ENCODE measurements around the gene USP40.

USP40 gene

DNA sequence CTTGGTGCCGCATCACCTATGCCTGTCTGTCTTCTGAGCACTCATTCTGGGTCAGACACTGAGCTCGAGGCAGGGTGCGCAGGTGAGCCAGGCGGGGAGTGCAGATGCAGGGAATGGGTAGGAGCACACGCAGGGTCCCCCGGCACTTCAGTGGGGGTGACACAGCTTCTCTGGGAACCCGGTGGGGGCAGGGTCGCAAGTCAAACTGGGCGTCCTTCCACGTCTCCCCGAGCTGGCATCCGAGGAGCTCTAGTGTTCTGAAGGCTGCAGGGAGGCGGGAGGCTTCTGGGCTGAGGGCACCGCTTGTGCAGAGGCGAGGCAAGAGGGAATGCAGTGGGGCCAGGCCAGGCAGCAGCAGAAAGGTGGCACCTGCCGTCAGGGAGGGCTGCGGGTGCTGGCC, 126.3 kb downstream of the USP40 start:
- no peak for FAIRE-seq

DNA sequence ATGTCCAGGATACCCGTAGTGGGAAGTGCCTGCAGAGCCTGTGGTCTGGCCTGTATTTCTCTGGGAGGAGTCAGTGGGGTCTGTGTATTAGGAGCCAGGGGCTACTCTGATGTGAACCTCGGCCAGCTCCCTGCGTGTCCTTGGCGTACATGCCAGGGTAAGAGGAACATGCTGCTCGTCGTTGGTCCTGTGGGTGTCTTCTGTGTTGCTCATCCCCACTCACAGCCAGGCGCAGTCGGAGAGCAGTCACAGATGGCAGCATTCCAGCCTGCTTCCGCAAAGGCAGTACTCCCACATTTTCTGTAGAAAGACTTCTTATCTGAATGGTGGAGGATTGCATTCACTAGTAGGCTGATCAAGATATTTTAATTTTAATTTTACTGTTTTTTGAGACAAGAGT, 127.4 kb downstream of the USP40 start:
- no peak for FAIRE-seq

DNA sequence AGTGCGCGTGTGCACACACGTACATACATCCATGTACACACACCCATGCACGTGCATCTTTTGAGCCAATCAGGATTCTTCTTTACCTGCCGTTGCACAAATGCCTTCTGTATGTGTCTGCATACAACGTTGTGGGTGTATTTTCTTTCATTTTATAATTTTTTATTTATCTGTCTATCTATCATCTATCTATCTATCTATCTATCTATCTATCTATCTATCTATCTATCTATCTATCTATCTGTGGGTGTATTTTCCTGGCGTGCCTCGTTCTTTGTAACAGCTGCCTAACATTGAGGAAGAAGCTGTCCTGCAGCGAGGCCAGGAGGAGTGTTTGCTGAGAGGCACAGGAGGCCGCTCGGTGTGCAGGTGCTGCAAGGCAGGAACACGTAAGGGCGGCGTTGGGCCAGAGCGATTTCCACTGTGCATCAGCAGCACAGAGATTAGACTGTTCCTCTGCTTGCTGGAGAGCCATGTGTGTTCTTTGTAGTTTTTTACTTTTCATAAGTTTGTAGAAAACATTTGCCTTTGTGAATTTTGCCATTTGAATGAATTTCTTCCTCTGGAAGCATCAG, 127.9 kb downstream of the USP40 start:
- no peak for FAIRE-seq

DNA sequence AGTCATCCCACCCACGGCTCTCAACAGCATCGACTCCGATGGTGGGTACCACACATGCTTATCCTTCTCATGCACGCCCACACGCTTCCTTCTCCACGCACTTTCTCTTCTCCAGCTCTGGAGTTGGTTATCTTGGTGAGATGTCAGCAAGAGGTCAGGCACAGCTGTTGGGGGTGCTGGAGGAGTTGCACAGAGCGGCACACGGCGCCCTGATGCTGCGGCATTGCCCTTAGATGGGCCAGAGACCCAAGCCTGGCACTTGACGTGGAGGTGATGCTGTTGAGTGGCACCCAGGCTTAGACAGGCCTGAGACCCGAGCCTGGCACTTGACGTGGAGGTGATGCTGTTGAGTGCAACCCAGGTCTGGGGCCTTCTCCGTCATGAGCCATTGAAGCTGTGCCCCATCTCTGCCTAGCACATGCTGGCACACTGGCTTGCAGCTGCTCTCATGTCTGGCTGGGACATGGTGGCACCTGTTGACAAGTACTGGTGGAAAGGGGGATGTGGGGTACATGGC, 129.1 kb downstream of the USP40 start:
- FAIRE-seq = no peak

DNA sequence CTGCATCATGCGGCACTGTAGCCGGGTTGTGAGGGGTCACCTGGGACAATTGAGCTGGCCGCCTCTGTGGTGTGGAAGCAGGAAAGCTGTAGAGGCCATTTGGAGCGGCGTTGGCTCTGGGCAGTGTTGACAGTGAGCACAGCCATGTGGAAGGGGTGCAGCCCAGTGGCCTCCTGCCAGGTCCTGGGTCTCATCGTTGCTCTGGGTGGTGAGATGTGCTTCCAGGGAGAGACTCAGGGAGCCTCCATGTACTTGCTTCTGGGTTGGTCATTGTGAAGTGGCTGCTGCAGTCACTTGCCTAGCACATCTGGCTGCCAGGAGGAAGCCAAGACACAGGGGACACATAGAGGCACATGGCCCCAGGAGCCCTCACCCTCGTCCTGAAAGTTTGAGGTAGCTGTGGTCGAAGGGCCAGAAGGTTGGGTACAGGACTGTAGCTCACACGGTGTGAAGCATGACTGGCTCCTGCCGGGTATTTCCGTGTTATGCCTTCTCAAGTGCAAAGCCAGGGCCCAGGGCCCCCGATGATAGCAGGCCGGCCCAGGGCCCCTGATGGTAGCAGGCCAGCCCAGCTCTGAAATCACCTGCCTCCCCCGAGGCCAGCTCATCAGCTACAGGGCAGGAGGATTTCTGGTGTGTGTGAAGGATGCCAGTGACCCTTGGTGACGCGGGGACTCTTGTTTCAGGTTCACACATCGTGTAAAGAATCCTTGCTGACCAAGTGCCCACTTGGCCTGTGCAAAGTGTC, 129.7 kb downstream of the USP40 start:
- FAIRE-seq = no peak

DNA sequence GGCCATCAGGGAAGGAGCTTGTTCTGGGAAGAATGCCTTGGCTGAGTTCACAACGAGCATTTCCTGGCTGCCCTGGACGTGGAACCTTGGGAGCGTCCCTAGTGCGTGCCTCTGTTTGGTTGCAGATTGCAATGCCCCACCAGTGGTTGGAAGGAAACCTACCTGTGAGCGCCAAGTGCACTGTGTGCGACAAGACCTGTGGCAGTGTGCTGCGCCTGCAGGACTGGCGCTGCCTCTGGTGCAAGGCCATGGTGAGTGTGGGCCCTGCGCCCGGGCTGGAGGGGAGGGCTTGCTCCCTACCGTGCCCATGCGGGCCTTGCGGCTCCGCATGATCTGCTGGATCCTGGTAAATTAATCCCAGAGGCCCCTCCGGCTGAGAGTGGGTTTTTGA, 130.4 kb downstream of the USP40 start:
- no peak for FAIRE-seq

DNA sequence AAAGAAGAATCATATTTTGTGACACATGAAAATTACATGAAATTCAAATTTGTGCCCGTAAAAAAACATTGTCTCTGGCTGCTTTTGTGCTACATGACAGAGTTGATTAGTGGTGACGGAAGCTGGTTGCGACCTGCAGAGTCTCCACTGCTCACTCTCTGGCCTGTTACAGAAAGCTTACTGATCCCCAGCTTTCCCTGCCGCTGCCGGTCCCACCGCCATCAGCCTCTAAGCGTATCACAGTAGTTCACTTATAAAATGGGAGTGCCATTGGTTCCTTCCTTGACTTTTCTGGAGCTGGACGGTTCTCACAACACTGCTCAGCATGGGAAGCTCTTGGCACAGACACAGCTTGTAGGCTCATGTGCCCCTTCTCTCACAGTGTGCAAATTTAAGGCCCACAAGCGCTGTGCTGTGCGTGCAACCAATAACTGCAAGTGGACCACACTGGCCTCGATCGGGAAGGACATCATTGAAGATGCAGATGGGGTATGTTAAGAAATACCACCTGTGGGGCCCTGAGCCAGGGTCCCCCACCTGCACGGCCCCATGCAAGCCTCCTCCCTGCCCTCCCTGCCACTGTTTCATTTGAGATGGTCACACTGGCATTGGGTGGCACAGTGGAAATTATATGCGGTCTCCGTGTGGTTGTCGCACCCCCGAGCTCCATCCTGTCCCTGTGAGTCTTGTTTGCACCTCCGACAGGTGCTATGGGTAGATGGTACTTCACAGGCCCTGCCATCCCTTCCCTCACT, 131.0 kb downstream of the USP40 start:
- FAIRE-seq = no peak

DNA sequence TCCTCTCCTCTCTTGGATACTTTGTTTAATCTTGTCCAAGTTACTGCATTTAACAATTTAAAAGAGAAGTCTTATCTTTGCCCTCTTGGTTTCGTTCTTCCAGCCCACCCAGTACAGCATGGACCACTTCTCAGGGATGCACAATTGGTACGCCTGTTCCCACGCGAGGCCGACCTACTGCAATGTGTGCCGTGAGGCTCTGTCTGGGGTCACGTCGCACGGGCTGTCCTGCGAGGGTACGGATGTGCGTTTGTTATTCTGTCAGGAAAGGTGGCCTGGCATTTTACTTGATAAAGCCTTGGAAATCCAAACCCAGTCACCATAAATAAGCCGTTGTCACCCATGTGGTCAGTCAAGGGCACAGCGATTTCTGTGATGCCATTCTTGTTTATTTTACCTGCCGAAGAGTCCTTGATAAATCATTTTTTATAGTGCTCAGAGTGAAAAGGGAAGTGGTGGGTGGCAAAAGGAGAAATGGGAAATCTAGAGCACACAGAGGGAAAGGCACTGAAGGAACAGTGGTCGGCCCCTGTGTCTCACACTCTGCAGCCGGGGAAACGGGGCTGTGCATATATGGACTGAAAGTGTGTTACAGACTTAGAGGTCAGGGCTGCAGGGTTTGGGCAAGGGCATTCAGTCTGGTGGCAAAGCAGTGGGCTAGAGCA, 131.8 kb downstream of the USP40 start:
- FAIRE-seq = no peak

DNA sequence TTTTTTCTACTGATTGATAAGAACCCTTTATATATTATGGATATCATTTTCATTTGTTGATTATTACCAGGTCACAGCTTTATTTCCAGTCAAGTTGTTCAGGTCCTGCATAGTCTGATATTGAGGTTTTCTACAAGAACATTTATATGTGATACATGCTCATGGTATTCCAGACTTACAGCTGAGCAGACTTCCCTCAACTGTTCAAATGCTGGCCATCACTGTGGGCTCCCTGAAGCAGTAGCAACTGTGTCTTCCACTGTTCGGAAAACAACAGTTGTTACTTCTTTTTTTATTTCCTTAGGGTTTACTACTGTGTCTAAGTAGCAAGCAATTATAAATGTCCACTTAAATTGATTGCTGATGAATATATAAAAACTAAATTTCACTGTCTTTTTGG, 132.8 kb downstream of the USP40 start:
- FAIRE-seq = no peak

DNA sequence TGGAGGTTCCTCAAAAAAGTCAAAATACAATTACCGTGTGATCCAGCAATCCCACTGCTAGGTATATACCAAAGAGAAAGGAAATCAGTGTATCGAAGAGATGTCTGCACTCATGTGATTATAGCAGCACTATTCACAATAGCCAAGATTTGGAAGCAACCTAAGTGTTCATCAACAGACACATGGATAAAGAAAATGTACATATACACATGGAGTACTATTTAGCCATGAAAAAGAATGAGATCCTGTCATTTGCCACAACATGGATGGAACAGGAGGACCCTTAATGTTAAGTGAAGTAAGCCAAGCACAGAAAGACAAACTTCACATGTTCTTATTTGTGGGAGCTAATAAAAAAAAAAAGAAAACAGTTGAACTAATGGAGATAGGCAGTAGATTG, 133.6 kb downstream of the USP40 start:
- no peak for FAIRE-seq

DNA sequence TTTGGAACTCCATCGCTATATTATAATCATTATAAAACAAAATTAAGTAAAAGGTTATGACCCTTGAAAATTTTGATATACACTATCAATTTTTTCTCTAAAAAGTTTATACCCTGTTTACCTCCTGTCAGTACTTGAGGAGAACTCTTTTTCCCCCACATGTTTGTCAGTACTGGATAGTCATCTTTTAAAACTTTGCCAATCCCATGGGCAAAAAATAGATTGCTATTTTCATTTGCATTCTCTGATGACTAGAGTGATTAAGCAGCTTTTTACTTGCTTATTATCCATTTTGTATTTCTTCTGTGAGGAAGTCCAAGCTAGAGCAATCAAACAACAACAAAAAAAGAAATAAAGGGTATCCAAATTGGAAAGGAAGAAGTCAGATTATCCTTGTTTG, 135.9 kb downstream of the USP40 start:
- FAIRE-seq = no peak

DNA sequence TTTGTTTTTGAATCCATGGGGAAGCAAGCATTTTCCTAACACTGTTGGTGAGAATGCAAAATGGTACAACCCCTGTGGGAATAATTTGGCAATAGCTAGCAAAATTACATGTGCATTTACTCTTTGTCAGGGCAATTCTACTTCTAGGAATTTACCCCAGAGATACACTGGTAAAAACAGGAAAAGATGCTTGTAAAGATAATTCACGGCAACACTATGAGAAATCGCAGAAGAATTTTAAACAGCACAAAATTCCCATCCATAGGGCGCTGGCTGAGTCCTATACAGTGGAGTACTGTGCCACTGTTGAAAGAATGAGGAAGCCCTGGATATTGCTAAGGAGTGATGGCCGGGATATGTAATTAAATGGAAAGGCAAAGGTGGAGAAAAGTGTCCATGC, 136.5 kb downstream of the USP40 start:
- no peak for FAIRE-seq

DNA sequence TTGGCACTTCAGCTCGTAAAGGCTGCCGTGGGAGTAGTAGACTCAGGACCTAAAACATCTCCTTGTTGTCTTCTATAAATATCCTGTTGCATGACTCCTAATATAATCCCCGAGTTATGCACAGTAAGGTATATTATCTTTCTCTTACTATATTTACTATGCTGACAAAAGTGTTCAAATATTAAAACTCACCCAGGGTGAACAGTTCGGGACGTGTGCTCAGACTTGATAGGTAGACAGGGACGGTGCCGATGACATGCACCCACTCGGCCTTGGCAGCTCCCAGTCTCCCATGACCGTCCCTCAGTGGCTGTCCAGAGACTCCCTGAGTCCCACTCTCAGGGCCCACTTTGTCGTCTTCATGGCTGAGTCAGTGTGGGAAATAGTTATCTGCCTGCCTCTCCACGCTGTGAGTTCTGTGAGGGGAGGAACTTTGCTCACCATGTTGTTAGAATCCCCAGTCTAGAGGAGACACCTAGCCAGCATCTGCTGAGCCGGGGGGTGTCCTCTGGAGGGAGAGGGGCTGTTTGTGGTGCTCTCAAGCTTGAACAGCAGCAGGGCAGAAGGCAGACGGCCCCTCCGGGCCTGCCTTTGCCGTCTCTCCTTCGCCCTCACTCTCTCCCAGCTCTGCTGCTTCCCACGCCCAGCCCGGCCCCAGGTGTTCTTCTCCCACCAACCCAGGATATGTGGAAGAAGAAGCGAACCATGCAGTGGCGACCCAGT, 137.2 kb downstream of the USP40 start:
- FAIRE-seq = no peak

DNA sequence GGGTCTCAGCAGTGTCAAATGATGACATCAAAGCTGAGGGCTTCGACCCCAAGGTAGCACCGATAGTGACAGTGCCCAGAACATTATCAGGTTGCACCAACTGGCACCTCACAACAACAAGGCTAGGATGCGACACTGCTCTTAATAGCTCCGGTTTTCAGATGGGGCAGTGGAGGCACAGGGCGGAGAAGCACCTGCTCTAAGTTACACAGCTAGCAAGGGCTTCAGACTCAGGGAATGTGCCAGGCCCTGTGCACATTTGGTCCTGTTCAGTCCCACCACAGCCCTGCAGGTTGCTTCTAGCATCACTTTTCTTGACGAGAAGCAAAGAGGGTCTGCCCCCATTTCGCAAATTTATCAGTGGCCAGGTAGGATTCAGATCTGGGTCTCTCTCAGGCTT, 138.1 kb downstream of the USP40 start:
- no peak for FAIRE-seq

DNA sequence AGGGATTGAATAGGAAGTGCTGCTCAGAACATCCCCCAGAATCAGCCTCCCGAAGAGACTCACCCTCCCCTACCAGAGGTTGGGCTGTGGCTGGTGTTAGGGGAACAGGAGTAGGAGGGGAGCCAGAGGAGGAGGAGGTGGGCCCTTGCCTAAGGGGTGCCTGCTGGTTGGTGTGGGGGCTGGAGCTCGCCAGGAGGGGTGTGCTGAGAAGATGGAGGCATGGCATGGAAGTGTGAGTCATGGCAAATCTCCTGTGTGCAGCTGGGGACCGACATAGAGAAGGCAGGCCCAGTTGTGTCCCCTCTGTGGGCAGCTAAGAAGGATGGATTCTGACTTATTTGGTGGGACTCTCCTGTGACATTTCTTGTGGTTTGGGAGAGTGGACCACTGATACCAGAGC, 138.6 kb downstream of the USP40 start:
- no peak for FAIRE-seq

DNA sequence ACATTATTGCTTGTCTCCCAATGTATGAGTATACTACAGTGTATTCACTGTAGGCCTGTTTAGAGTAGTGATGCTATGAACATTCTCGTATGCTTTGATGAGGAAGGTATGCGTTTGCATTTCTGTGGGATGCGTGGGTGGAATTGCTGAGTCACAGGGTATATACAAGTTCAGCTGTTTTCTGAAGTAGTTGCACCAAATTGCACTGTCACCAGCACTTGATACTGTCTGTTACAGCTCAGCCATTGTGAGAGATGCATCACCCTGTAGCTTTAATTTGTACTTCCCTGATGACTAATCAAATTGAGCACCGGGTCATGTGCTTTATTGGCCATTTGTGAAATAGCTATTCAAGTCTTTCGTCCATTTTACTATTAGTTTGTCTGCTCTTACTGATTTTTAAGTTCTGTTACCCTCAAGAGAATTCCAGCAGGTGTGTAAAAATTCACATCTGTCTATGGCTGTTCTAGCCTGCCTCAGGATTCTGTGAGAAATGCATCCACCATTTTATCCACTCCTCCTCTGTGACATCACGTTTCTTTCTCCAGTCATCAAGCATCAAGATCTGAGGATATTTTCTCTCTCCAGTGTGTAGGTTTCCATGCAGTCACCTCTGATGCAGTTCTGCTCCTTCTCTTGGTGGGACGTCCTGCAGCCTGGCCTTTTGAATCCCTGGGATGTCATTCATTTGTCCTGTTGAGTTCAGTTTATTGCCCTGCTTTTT, 139.8 kb downstream of the USP40 start:
- no peak for FAIRE-seq

All from islet of Langerhans (tissue), 1 donor.